Prostate gland (tissue), 2 donors: ENCODE measurements around the gene MAPK14.

Experiments used
- CTCF ChIP-seq, 4 experiments: fragments of 200-600 bp in 2 of 4; fragments of 450-650 bp in 2 of 4; sonication (generic) in 2 of 4; IDR thresholded peaks; 1 replicate in 3 of 4; 2 replicates in 1 of 4; pipeline ENCODE4 v1.5.1; 2016 to 2019; ENCODE audit warnings: antibody characterized with exemption in 4 of 4, mild to moderate bottlenecking in 2 of 4, moderate library complexity in 2 of 4
- POLR2A ChIP-seq: fragments of 450-650 bp; IDR thresholded peaks from one replicate; pipeline ENCODE4 v1.6.1; 2016; ENCODE audit warnings: antibody characterized with exemption, mild to moderate bottlenecking

GRCh38 chr6:36126121-36126520 is 98.5 kb downstream of the MAPK14 start:
- TF ChIP-seq CTCF (IDR thresholded peaks at IDR 0.05) (no peak), POLR2A (no peak)
